Trophoblast cell (in vitro differentiated cells and primary cell): ENCODE data around the gene HIBCH.
"Not testable (repeated sequence)": the region's sequence is repeated elsewhere in the genome, so short reads cannot be mapped to it uniquely, and the experiment has no call there.

Source experiments
- DNase-seq, 2 donors: peaks; one replicate each; pipeline ENCODE4 v3.0.0-alpha.2; 2016
- H2AFZ ChIP-seq: 2 replicates; pipeline ENCODE4 v1.6.1; 2013; ENCODE audit warnings: low read length, moderate library complexity, mild to moderate bottlenecking; ENCODE audit not compliant: insufficient read depth, poor library complexity
- H2AK5ac ChIP-seq: 2 replicates; pipeline ENCODE4 v1.6.1; 2013; ENCODE audit warnings: mild to moderate bottlenecking, low read length
- H2BK120ac ChIP-seq: 2 replicates; pipeline ENCODE4 v1.6.1; 2013; ENCODE audit warnings: low read length, mild to moderate bottlenecking, moderate library complexity; ENCODE audit not compliant: insufficient read depth, poor library complexity
- H2BK12ac ChIP-seq: 2 replicates; pipeline ENCODE4 v1.6.1; 2013; ENCODE audit warnings: mild to moderate bottlenecking, low read length, moderate library complexity
- H2BK5ac ChIP-seq: 2 replicates; pipeline ENCODE4 v1.6.1; 2013; ENCODE audit warnings: low read length, low read depth, moderate library complexity, mild to moderate bottlenecking; ENCODE audit not compliant: poor library complexity
- H3K14ac ChIP-seq: 2 replicates; pipeline ENCODE4 v1.6.1; 2013; ENCODE audit warnings: mild to moderate bottlenecking, low read length
- H3K18ac ChIP-seq: 2 replicates; pipeline ENCODE4 v1.6.1; 2013; ENCODE audit warnings: mild to moderate bottlenecking, low read length
- H3K23ac ChIP-seq: 2 replicates; pipeline ENCODE4 v1.6.1; 2013; ENCODE audit warnings: low read length
- H3K27ac ChIP-seq: 2 replicates; pipeline ENCODE4 v1.5.1; 2013; ENCODE audit warnings: low read depth, mild to moderate bottlenecking, inconsistent platforms, low read length, moderate library complexity
- H3K27me3 ChIP-seq: 2 replicates; pipeline ENCODE4 v1.6.1; 2013; ENCODE audit warnings: inconsistent platforms, mild to moderate bottlenecking, low read length, moderate library complexity; ENCODE audit not compliant: insufficient read depth
- H3K36me3 ChIP-seq, 2 experiments: 1 replicate in 1 of 2; 2 replicates in 1 of 2; pipeline ENCODE4 v1.6.1; 2013; ENCODE audit warnings: low read length in 2 of 2, mild to moderate bottlenecking in 2 of 2, moderate library complexity in 1 of 2; ENCODE audit not compliant: insufficient read depth in 2 of 2, control insufficient read depth in 1 of 2
- H3K4ac ChIP-seq: 2 replicates; pipeline ENCODE4 v1.6.1; 2013; ENCODE audit warnings: low read depth, mild to moderate bottlenecking, low read length, moderate library complexity
- H3K4me1 ChIP-seq, 2 experiments: 1 replicate in 1 of 2; 2 replicates in 1 of 2; pipeline ENCODE4 v1.6.1; 2013; ENCODE audit warnings: low read length in 2 of 2, mild to moderate bottlenecking in 2 of 2, moderate library complexity in 1 of 2; ENCODE audit not compliant: insufficient read depth in 2 of 2, control insufficient read depth in 1 of 2
- H3K4me2 ChIP-seq: 2 replicates; pipeline ENCODE4 v1.6.1; 2013; ENCODE audit warnings: inconsistent platforms, mild to moderate bottlenecking, low read length, moderate library complexity
- H3K4me3 ChIP-seq: 2 replicates; pipeline ENCODE4 v1.5.1; 2013; ENCODE audit warnings: mild to moderate bottlenecking, low read depth, low read length, inconsistent platforms
- H3K79me1 ChIP-seq: one replicate; pipeline ENCODE4 v1.6.1; 2013; ENCODE audit warnings: low read length
- H3K79me2 ChIP-seq: 2 replicates; pipeline ENCODE4 v1.6.1; 2013; ENCODE audit warnings: low read length, mild to moderate bottlenecking; ENCODE audit not compliant: control insufficient read depth, insufficient read depth, poor library complexity
- H3K9ac ChIP-seq: 2 replicates; pipeline ENCODE4 v1.6.1; 2013; ENCODE audit warnings: mild to moderate bottlenecking, low read length
- H3K9me3 ChIP-seq: 2 replicates; pipeline ENCODE4 v1.6.1; 2013; ENCODE audit warnings: low read depth, mild to moderate bottlenecking, control low read depth, inconsistent platforms, low read length; ENCODE audit not compliant: insufficient read depth
- H4K12ac ChIP-seq: 2 replicates; pipeline ENCODE4 v1.6.1; 2013; ENCODE audit warnings: low read depth, mild to moderate bottlenecking, low read length, moderate library complexity
- H4K8ac ChIP-seq: 2 replicates; pipeline ENCODE4 v1.6.1; 2013; ENCODE audit warnings: low read depth, mild to moderate bottlenecking, low read length, moderate library complexity
- H4K91ac ChIP-seq: one replicate; pipeline ENCODE4 v1.6.1; 2013; ENCODE audit warnings: low read depth, mild to moderate bottlenecking, low read length, moderate library complexity
- WGBS: extraction: QIAGEN DNeasy Blood & Tissue Kit; methylation state at CpG from one replicate; pipeline ENCODE4 v1.1.7; 2013; ENCODE audit warnings: missing lambda C conversion rate; ENCODE audit not compliant: insufficient read length, insufficient coverage; ENCODE audit errors: extremely low coverage; 5-methylcytosine and 5-hydroxymethylcytosine counted together

The HIBCH gene

GRCh38 chr2:190222745-190223144 is 96.9 kb downstream of the HIBCH start:
- not testable (repeated sequence) for H3K9me3 ChIP-seq, H3K9ac ChIP-seq, H2AFZ ChIP-seq, DNase-seq, H3K36me3 ChIP-seq, H3K4me3 ChIP-seq, H3K4ac ChIP-seq, H3K79me2 ChIP-seq, H3K4me2 ChIP-seq, H2AK5ac ChIP-seq, H3K23ac ChIP-seq, H2BK12ac ChIP-seq, H3K4me1 ChIP-seq, H3K27me3 ChIP-seq, H2BK120ac ChIP-seq, H3K79me1 ChIP-seq, H4K12ac ChIP-seq, H2BK5ac ChIP-seq, H3K18ac ChIP-seq, H4K91ac ChIP-seq, H4K8ac ChIP-seq, H3K27ac ChIP-seq, H3K14ac ChIP-seq
- WGBS, result no CpG with 5 or more reads among the region's 2 CpGs

GRCh38 chr2:190221429-190221828 is 98.2 kb downstream of the HIBCH start:
- H2BK12ac ChIP-seq, result no peak overlapping the region
- H3K4me1 ChIP-seq, result peaks cover 0 to 2% of the 10 kb centered on the region in 2 experiments
- no peak overlapping the region for H3K23ac ChIP-seq
- H3K27ac ChIP-seq, result no peak overlapping the region
- no peak overlapping the region for H3K4me3 ChIP-seq
- H3K79me2 ChIP-seq, result no peaks in the 10 kb centered on the region
- no peak overlapping the region for H4K12ac ChIP-seq
- H3K4ac ChIP-seq, result no peak overlapping the region
- no peak overlapping the region for H4K91ac ChIP-seq
- no CpG with 5 or more reads among the region's 7 CpGs for WGBS
- no peak overlapping the region for H3K4me2 ChIP-seq
- no peak overlapping the region for H2BK5ac ChIP-seq
- H3K36me3 ChIP-seq, result peaks cover 3 to 5% of the 10 kb centered on the region in 2 experiments
- H2AFZ ChIP-seq, result no peak overlapping the region
- DNase-seq, result no peak
- no peak overlapping the region for H3K18ac ChIP-seq
- H3K9me3 ChIP-seq, result peaks cover 5% of the 10 kb centered on the region
- no peaks in the 10 kb centered on the region for H3K27me3 ChIP-seq
- no peak overlapping the region for H2AK5ac ChIP-seq
- no peak overlapping the region for H2BK120ac ChIP-seq
- no peak overlapping the region for H3K9ac ChIP-seq
- no peaks in the 10 kb centered on the region for H3K79me1 ChIP-seq
- H4K8ac ChIP-seq, result no peak overlapping the region
- H3K14ac ChIP-seq, result no peak overlapping the region

- Histone ChIP-seq H3K18ac (no peak overlapping the region), H3K4me1 (peaks cover 0 to 2% of the 10 kb centered on the region in 2 experiments), H3K79me1 (no peaks in the 10 kb centered on the region), H3K36me3 (peaks cover 3 to 5% of the 10 kb centered on the region in 2 experiments), H3K4me3 (no peak overlapping the region), H3K9me3 (peaks cover 5% of the 10 kb centered on the region), H3K27ac (no peak overlapping the region), H2AFZ (no peak overlapping the region), H2BK5ac (no peak overlapping the region), H2AK5ac (no peak overlapping the region), H2BK12ac (no peak overlapping the region), H3K14ac (no peak overlapping the region), H4K12ac (no peak overlapping the region), H4K91ac (no peak overlapping the region), H3K79me2 (no peaks in the 10 kb centered on the region), H2BK120ac (no peak overlapping the region), H3K4me2 (no peak overlapping the region), H3K9ac (no peak overlapping the region), H4K8ac (no peak overlapping the region), H3K27me3 (no peaks in the 10 kb centered on the region), H3K4ac (no peak overlapping the region), H3K23ac (no peak overlapping the region)
- WGBS, result no CpG with 5 or more reads among the region's 5 CpGs
- DNase-seq, result no peak
Measured at GRCh38 chr2:190219186-190219585, 100.4 kb downstream of the HIBCH start.

GRCh38 chr2:190217616-190218015 is 102.0 kb downstream of the HIBCH start:
- no peak overlapping the region for H3K4me3 ChIP-seq
- H3K23ac ChIP-seq, result no peak overlapping the region
- H2AK5ac ChIP-seq, result no peak overlapping the region
- no peaks in the 10 kb centered on the region for H3K79me2 ChIP-seq
- no peaks in the 10 kb centered on the region for H3K79me1 ChIP-seq
- no peaks in the 10 kb centered on the region for H3K9me3 ChIP-seq
- H2BK12ac ChIP-seq, result no peak overlapping the region
- peaks cover 0 to 2% of the 10 kb centered on the region in 2 experiments for H3K4me1 ChIP-seq
- no peak overlapping the region for H2AFZ ChIP-seq
- H2BK5ac ChIP-seq, result no peak overlapping the region
- H2BK120ac ChIP-seq, result no peak overlapping the region
- H3K27ac ChIP-seq, result no peak overlapping the region
- H3K27me3 ChIP-seq, result no peaks in the 10 kb centered on the region
- no peak for DNase-seq
- no peak overlapping the region for H3K4me2 ChIP-seq
- WGBS, result no CpG with 5 or more reads among the region's 7 CpGs
- no peak overlapping the region for H3K14ac ChIP-seq
- H4K8ac ChIP-seq, result no peak overlapping the region
- peaks cover 0 to 2% of the 10 kb centered on the region in 2 experiments for H3K36me3 ChIP-seq
- H3K9ac ChIP-seq, result no peak overlapping the region
- no peak overlapping the region for H4K91ac ChIP-seq
- H3K18ac ChIP-seq, result no peak overlapping the region
- H3K4ac ChIP-seq, result no peak overlapping the region
- H4K12ac ChIP-seq, result no peak overlapping the region
